Stimulated activated CD8-positive, alpha-beta memory T cell treated with anti-CD3 and anti-CD28 coated beads, Interleukin-7, amount 100 ng/mL, for 1 hour (primary cell): ENCODE data around the gene GNAL.

Source experiments
- DNase-seq, 2 donors: peaks; one replicate each; pipeline ENCODE4 v3.0.0-alpha.2; 2020; ENCODE audit warnings: low read depth in 2 of 2

The GNAL gene

GRCh38 chr18:11808001-11808855, 119.2 kb downstream of the GNAL start:
- no peak for DNase-seq

GRCh38 chr18:11809895-11810294, 120.8 kb downstream of the GNAL start:
- no peak for DNase-seq

GRCh38 chr18:11810379-11810778, 121.3 kb downstream of the GNAL start:
- no peak for DNase-seq

DNA sequence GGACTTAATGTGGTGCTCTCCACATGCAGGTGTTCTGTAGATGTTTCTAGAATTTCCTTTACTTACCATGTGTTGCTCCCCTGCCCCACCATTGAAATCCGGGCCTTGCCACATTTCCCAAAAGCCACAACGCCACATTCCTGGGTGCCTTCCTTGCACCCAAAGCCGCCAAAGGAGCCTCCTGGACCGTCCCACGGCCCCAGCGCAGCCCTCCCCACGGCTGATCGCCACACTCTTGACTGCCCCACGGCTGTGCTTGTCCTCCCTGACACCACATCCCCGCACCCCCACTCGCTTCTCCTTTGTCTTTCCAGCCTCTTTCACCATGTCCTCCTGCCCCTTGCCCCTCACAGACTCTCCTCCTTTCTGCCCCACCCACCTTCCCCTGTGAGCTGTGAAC, 121.9 kb downstream of the GNAL start:
- DNase-seq, result no peak

GRCh38 chr18:11817229-11817628, 128.2 kb downstream of the GNAL start:
- no peak for DNase-seq

DNA sequence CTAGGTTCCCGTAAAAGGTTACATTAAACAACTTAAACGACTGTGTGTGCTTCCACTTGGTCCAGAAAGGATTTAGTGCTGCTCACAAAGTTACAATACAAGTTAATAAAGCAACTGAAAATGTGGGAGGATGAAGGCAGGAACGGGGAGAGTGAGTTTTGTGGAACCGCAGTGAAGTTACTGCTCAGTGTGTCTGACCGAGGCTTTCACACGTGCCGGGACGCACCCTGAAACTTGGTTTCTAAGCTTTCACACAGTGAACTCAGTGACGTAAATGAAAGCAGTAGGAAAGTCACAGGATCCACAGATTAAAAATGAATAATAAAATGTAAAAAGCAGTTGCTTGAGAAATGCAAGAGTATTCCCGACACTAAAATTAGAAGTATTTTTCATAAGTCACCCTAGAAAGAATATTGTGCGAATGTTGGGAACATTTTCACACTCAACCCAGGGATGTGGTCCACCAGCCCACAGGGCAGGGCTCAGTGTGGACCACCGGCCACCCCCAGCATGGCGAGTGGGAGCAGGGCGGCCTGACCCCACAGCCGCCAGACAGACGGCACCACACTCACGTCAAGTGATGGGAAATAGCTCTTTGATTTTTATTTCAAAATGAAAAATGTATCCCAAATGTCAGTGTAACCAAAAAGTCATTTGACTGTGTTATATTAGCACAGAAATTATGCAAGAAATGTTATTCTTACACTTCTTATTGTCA, 129.6 kb downstream of the GNAL start:
- no peak for DNase-seq

DNA sequence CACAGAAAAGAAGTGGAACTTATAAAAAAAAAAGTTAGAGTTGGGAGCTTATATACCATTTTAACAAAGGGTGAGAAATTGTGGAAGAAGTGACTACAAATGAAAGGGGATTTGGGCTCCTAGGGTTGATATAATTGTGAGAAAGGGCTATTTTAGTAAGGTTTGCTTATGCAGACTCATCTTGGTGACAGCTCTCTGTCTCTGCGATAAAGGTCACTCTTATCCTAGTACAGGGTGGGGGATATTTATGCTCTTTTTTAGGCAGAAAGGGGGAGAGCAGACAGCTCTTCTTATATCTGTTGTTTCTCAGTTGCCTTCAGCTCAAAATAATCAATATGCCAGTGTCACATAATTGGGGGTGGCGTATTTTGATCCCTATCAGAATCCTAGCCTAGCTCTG, 130.9 kb downstream of the GNAL start:
- DNase-seq, result no peak

DNA sequence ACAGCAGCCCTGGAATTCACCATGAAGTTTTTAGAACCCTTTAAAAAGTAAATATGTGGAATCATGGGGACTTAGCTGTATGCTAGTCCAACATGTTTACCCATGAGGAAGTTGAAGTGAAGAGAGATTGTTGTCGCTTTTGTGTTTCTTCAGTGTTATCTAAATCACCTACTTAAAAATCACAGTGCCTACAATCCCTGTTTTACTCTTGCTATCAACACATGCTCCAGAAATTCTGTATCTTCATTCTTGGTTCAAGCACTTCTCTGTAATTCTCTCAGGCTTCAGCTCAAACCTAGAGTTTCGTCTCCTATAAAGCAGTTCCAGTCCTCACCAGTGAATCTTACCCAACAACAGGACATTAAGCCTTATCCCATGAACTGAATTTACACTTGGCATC, 131.6 kb downstream of the GNAL start:
- no peak for DNase-seq

- no peak for DNase-seq
These were observed 132.1 kb downstream of the GNAL start for GRCh38 chr18:11821208-11821607.

GRCh38 chr18:11821643-11822237, 132.7 kb downstream of the GNAL start:
- no peak for DNase-seq

DNA sequence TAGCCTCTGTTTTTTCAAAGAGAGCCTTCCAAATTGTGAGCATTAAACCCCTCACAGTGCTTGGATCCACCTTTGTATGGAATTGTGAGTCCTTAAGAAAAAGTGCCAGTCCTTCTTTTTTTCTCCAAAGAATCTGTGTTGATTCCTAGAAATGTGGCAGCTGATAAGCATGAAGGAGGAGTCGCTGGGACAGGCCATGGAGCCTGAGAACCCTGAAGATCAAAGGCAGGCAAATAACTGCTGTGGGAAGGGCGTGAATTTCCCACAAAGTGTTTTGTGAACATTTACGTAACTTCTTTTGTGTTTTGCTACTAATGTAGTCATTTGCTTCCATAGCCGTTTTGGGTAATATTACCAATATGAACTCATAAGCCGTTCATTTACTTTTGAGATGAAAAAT, 134.5 kb downstream of the GNAL start:
- DNase-seq, result no peak

GRCh38 chr18:11826836-11827235, 137.8 kb downstream of the GNAL start:
- DNase-seq, result no peak

GRCh38 chr18:11828786-11829432, 139.8 kb downstream of the GNAL start:
- no peak for DNase-seq

- no peak for DNase-seq
These were observed 141.5 kb downstream of the GNAL start for GRCh38 chr18:11830585-11830984.

DNA sequence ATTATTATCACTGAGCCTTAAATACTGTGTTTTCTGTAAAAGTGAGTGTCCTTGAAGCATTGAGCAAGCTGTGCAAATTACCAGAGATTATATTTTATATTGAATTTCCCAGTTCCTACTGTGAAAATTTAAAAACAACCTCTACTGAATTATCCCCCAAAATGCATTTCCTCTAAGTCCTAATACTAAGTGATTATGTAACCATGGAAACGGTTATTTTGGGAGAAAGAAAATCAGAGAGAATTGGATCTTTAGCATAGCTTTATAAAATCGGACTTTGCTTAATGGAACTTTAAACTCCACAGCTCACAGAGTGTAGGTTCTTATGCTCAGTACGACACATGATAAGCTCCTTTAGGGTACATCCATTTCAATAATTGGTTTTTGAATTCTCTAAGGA, 142.9 kb downstream of the GNAL start:
- DNase-seq, result no peak

- no peak for DNase-seq
These were observed 145.7 kb downstream of the GNAL start for GRCh38 chr18:11834772-11835171.

GRCh38 chr18:11839556-11839955, 150.5 kb downstream of the GNAL start:
- no peak for DNase-seq

GRCh38 chr18:11840493-11840892, 151.4 kb downstream of the GNAL start:
- no peak for DNase-seq

- no peak for DNase-seq
These were observed 153.5 kb downstream of the GNAL start for GRCh38 chr18:11842562-11842961.

DNA sequence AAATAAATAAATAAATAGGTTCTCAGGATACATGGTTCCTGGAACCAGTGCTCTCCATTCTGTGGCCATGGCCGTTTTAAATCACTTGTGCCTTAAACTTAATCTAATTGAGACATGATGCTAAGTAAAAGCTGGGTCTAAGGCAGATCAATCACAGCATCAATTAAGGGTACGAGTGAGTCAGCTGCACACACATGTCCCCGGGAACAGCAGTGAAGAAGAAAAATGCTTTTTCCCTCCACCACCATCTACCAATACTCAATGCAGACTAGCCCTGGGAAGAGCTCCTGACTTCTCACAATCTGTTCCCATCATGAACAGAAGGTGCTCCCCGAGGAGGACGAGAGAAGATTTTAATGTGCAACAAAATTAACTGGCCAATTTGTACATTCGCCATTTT, 155.4 kb downstream of the GNAL start:
- DNase-seq, result no peak

DNA sequence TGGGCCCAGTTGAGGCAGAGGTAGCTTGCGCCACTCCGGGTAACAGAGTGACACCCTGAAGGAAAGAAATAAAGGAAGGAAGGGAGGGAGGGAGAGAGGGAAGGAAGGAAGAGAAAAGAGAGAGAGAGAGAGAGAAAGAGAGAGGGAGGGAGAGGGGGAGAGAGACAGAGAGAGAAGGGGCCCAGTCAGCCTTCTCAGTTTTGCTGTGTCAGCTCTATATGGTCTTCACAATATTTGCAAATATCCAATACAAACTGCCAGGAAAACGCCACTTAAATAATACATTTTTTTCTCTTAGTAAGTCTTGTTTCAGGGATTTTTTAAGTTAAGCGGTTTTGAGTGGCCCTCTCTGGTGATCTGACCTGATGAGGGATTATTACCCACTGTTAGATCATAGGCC, 156.6 kb downstream of the GNAL start:
- DNase-seq, result no peak

DNA sequence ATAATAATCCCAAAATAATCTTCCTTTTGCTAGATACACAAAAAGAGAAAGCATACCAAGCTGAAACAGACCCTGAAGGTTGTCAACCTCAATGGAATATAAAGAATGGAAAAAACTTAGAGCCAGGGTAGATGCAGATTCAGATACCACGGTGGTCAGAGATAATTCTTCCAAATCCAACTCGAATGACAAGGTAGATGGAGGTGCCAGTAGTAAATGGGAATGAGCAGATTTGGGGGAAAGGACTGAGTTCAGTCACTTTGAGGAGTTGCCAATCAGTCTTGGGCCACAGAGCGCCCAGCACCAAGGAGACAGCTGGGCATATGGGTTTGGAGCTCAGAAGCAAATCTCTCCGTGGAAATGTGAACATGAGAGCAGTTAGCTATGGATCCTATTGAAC, 158.7 kb downstream of the GNAL start:
- no peak for DNase-seq
